NCI-H345 (cell line): ENCODE results near the gene LARGE2.

Source experiments
- DNase-seq: peaks from one replicate; lab custom pipeline; 2025; lab: John Stamatoyannopoulos, UW

LARGE2 gene

GRCh38 chr11:45961751-45962240 is 39.3 kb downstream of the LARGE2 start:
- no peak for DNase-seq

- DNase-seq, result peak; percentile 71
Observed at GRCh38 chr11:45964911-45965389, 42.5 kb downstream of the LARGE2 start.

- DNase-seq, result no peak
Observed at GRCh38 chr11:45967506-45967905, 45.0 kb downstream of the LARGE2 start.

GRCh38 chr11:45968901-45969300 is 46.4 kb downstream of the LARGE2 start:
- no peak for DNase-seq

GRCh38 chr11:45973601-45974000 is 51.1 kb downstream of the LARGE2 start:
- DNase-seq, result no peak

- no peak for DNase-seq
Observed at GRCh38 chr11:45974806-45975205, 52.4 kb downstream of the LARGE2 start.
